Esophagus (tissue), 2 donors: ENCODE data around the gene DIRAS1. TPM values are rescaled to one million over a fixed set of nuclear protein-coding genes. Genes with fewer than 3 reads are reported as not detected.

Experiments
- H3K27ac ChIP-seq, 2 donors: one replicate each; pipeline ENCODE4 v1.5.1; 2013; ENCODE audit warnings: low read depth in 2 of 2, mild to moderate bottlenecking in 2 of 2, inconsistent platforms in 1 of 2, low read length in 1 of 2, moderate library complexity in 1 of 2
- H3K27me3 ChIP-seq, 2 donors: one replicate each; pipeline ENCODE4 v1.6.1; 2013; ENCODE audit warnings: low read length in 2 of 2, control low read depth in 1 of 2, mild to moderate bottlenecking in 1 of 2; ENCODE audit not compliant: insufficient read depth in 2 of 2, control insufficient read depth in 1 of 2
- H3K36me3 ChIP-seq, 2 donors: one replicate each; pipeline ENCODE4 v1.6.1; 2013; ENCODE audit warnings: low read length in 1 of 2; ENCODE audit not compliant: control insufficient read depth in 2 of 2, insufficient read depth in 2 of 2
- H3K4me1 ChIP-seq, 2 donors: one replicate each; pipeline ENCODE4 v1.6.1; 2013; ENCODE audit warnings: low read length in 1 of 2; ENCODE audit not compliant: control insufficient read depth in 2 of 2, insufficient read depth in 2 of 2
- H3K4me3 ChIP-seq, 2 donors: one replicate each; pipeline ENCODE4 v1.5.1; 2013; ENCODE audit warnings: low read length in 2 of 2, mild to moderate bottlenecking in 2 of 2, low read depth in 1 of 2, moderate library complexity in 1 of 2
- H3K9me3 ChIP-seq, 2 donors: one replicate each; pipeline ENCODE4 v1.6.1; 2013; ENCODE audit warnings: mild to moderate bottlenecking in 2 of 2, low read depth in 1 of 2, low read length in 1 of 2, moderate library complexity in 1 of 2; ENCODE audit not compliant: control insufficient read depth in 2 of 2, insufficient read depth in 1 of 2
- WGBS, 2 donors: extraction: QIAGEN DNeasy Blood & Tissue Kit; methylation state at CpG; one replicate each; pipeline ENCODE4 v1.1.7; 2013; 5-methylcytosine and 5-hydroxymethylcytosine counted together
- polyA plus RNA-seq, 2 donors: library from polyadenylated mRNA; stranded (reverse); fragments of 200-250 nt; gene quantifications; one replicate each; pipeline ENCODE4 v1.2.3, GENCODE V29; 2013
- donor health status: healthy with polysubstance abuse.
- donor health status: Bipolar disorder and iron deficiency.

DIRAS1 gene
- polyA plus RNA-seq, 2 donors = 1.2 to 1.9 TPM

DNA sequence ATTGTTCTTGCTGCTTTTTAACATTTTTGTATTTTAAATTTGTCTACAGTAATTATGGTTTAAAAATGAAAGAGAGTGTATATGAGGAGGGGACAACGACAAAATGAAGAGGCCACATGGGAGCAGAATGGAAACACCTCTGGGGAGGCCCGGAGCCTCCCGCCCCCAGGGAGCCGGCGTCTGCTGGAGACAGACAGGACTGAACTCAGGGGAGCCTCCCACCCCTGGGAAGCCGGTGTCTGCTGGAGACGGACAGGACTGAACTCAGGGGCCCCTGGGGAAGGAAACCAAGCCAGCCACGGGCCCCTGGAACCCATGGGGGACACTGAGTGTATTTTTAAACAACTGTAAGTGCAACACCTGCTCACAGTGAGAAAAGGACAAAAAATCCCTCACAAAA lies 35.3 kb upstream of the DIRAS1 start:
- Histone ChIP-seq H3K4me3 (no peak overlapping the region), H3K9me3 (no peaks in the 10 kb centered on the region), H3K27me3 (no peaks in the 10 kb centered on the region), H3K36me3 (peaks cover 13 to 47% of the 10 kb centered on the region in 2 donors), H3K27ac (no peak overlapping the region), H3K4me1 (no peaks in the 10 kb centered on the region)
- 86 to 91% methylated on average over 8 of the region's 8 CpGs for WGBS, 2 donors

DNA sequence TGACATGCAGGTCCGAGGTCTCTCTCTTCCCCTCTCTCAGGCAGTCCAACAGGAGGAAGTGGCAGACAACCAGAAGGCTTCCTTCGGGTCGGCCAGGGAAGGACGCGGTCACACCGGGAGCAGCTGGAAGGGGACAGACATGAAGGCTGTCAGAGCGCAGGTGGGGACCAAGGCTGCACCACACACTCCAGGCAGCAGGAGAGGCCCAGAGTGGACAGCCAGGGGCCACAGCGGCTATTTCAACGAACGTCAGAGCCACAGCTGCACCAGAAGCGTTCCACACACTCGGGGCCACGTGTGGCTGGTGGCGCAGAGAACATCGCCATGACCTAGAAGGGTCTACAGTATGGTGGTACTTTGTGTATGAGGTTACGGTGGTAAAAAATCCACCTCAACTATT lies 34.6 kb upstream of the DIRAS1 start:
- Histone ChIP-seq H3K36me3 (peaks cover 9 to 40% of the 10 kb centered on the region in 2 donors), H3K27ac (no peak overlapping the region), H3K4me3 (no peak overlapping the region), H3K9me3 (no peaks in the 10 kb centered on the region), H3K4me1 (no peaks in the 10 kb centered on the region), H3K27me3 (no peaks in the 10 kb centered on the region)
- WGBS, 2 donors = 91 to 94% methylated on average over 16 of the region's 16 CpGs

- Histone ChIP-seq H3K4me1 (no peaks in the 10 kb centered on the region), H3K4me3 (no peak overlapping the region), H3K9me3 (no peaks in the 10 kb centered on the region), H3K27me3 (no peaks in the 10 kb centered on the region), H3K36me3 (peaks cover 9 to 36% of the 10 kb centered on the region in 2 donors), H3K27ac (no peak overlapping the region)
- WGBS, 2 donors = 91% methylated on average over 16 of the region's 16 CpGs
Observed at GRCh38 chr19:2755448-2755705, 34.2 kb upstream of the DIRAS1 start.

DNA sequence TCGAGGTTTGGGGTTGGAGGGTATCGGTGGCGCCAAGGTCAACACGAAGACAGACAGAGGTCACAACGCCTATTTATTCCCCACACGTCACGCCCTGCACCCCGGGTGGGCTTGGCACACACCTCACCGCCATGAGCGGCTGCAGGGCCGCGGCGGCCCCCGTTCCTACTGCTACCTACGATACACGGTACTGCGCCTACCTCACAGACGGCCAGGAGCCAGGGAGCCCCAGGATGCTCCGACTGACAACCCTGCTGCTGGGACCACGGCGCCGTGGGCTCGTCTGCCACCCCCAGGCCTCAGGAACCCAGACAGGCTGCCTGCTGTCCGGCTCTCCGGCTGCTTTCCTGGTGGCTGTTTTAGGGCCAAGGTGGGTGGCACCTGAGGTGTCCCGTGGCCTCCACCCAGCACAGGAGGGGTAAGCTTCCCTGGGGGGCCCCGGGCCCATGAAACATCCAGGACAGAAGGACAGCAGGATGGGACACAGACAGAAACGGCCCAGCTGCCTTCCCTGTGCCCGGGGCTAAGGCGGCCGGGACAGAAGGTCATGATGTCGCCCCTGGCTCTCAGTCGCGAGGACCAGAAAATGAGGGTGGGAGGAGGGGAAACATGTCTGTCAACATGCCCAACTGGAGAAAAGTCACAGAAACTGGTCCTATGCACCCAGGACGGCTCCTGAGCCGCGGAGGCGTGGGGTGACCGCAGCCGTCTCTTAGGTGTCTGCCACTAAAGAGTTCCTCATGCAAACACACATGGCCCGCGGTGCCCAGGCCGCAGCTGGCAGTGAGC lies 33.7 kb upstream of the DIRAS1 start:
- Histone ChIP-seq H3K4me3 (no peak overlapping the region), H3K9me3 (no peaks in the 10 kb centered on the region), H3K27me3 (no peaks in the 10 kb centered on the region), H3K4me1 (no peaks in the 10 kb centered on the region), H3K27ac (no peak overlapping the region), H3K36me3 (peaks cover 9 to 36% of the 10 kb centered on the region in 2 donors)
- 90 to 93% methylated on average over 43 of the region's 43 CpGs for WGBS, 2 donors

GRCh38 chr19:2751438-2751830 lies 30.3 kb upstream of the DIRAS1 start:
- H3K4me3 ChIP-seq = no peak overlapping the region
- WGBS, 2 donors = 88 to 90% methylated on average over 21 of the region's 21 CpGs
- no peaks in the 10 kb centered on the region for H3K27me3 ChIP-seq
- H3K4me1 ChIP-seq = peaks cover 0 to 3% of the 10 kb centered on the region in 2 donors
- H3K9me3 ChIP-seq = no peaks in the 10 kb centered on the region
- peaks cover 9 to 20% of the 10 kb centered on the region in 2 donors for H3K36me3 ChIP-seq
- no peak overlapping the region for H3K27ac ChIP-seq

DNA sequence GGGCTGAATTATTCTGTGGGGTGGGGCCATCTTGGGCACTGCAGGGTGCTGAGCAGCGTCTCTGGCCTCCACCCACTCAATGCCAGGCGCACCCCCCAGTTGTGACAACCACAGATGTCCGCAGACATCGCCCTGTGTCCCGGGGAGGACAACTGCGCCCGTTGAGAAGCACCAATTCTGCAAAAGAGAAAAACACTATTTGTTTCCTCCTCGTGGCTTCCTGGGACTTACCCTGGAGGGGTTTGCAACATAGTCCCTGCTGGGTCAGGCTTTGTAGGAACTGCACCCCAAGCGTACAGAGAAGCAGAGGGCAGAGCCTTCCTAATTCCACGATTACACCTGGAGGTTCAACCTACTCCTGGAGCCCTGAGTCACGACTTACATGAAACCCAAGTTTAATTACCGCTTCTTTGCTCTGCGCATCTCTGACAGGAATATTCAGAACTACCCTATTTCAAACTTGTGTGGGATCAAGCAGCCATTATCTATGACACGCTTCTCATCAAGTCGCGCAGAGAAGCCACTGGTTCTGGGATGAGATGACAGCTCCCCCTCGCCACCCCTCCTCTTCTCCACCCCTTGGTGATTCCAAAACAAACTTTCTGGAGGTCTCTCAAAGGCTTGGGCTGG lies 29.8 kb upstream of the DIRAS1 start:
- WGBS, 2 donors = 69 to 72% methylated on average over 17 of the region's 17 CpGs
- H3K9me3 ChIP-seq = no peaks in the 10 kb centered on the region

DNA sequence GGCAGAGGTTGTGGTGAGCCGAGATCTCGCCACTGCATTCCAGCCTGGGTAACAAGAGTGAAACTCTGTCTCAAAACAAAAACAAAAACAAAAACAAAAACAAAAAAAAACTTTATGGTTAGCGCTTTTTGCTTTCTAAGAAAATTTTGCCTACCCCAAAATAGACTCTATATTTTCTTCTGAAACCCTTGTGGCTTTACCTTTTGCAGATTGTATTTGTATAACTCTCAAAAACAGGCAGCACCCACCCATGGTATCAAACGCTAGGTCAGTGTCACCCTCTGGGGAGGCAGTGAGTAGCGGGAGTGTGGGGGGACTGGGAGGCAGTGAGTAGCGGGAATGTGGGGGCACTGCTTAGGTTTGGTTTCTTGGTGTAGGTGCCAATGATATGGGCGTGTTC lies 26.2 kb upstream of the DIRAS1 start:
- no peaks in the 10 kb centered on the region for H3K27me3 ChIP-seq
- 82 to 84% methylated on average over 7 of the region's 7 CpGs for WGBS, 2 donors

More for the DNA sequence above, 29.8 kb upstream of the DIRAS1 start:
- H3K4me1 ChIP-seq = peaks cover 0 to 3% of the 10 kb centered on the region in 2 donors
- no peak overlapping the region for H3K4me3 ChIP-seq
- peaks cover 8 to 19% of the 10 kb centered on the region in 2 donors for H3K36me3 ChIP-seq
- H3K27me3 ChIP-seq = no peaks in the 10 kb centered on the region
- no peak overlapping the region for H3K27ac ChIP-seq

DNA sequence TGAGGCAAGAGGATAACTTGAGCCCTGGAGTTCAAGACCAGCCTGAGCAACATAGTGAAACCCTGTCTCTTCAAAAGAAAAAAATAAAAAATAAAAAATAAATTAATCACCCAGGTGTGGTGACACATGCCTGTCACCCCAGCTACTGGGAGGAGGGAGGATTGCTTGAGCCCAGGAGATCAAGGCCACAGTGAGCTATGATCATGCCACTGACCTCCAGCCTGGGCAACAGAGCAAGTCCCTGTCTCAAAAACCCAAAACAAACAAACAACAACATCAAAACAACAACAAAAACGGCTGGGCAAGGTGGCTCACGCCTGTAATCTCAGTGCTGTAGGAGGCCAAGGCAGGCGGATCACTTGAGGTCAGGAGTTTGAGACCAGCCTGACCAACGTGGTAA lies 22.9 kb upstream of the DIRAS1 start:
- peaks cover 0 to 3% of the 10 kb centered on the region in 2 donors for H3K4me1 ChIP-seq
- 39 to 41% methylated on average over 4 of the region's 4 CpGs for WGBS, 2 donors
- H3K27ac ChIP-seq = no peak overlapping the region
- no peaks in the 10 kb centered on the region for H3K27me3 ChIP-seq
- no peaks in the 10 kb centered on the region for H3K36me3 ChIP-seq
- H3K9me3 ChIP-seq = no peaks in the 10 kb centered on the region
- H3K4me3 ChIP-seq = no peak overlapping the region

More for the DNA sequence above, 26.2 kb upstream of the DIRAS1 start:
- H3K4me1 ChIP-seq = peaks cover 0 to 3% of the 10 kb centered on the region in 2 donors
- no peak overlapping the region for H3K27ac ChIP-seq
- no peaks in the 10 kb centered on the region for H3K36me3 ChIP-seq
- H3K4me3 ChIP-seq = no peak overlapping the region
- H3K9me3 ChIP-seq = no peaks in the 10 kb centered on the region

DNA sequence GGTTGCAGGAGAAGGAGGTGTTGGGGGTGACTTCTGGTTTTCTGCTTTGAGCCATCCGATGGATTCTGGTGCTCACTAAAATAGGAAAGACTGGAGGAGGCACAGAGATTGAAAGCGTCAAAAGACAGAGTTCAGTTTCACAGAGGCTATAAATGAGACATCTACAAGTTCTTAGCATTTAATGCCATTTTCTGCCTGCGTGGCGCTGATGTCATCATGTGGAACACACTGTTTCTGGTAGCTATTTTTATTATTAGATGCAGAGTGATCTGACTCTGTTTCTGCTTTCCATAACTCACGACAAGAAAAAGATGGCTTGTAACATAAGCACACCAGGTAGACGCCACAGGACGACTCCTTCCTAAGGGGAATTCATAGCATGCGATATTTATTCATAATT lies 21.9 kb upstream of the DIRAS1 start:
- Histone ChIP-seq H3K9me3 (no peaks in the 10 kb centered on the region), H3K36me3 (no peaks in the 10 kb centered on the region), H3K27ac (no peak overlapping the region), H3K4me1 (peaks cover 0 to 2% of the 10 kb centered on the region in 2 donors), H3K27me3 (no peaks in the 10 kb centered on the region), H3K4me3 (no peak overlapping the region)
- 73 to 79% methylated on average over 8 of the region's 8 CpGs for WGBS, 2 donors

GRCh38 chr19:2740314-2740656 lies 19.1 kb upstream of the DIRAS1 start:
- peaks cover 0 to 10% of the 10 kb centered on the region in 2 donors for H3K9me3 ChIP-seq
- peaks cover 6 to 15% of the 10 kb centered on the region in 2 donors for H3K36me3 ChIP-seq
- H3K4me3 ChIP-seq = no peak overlapping the region
- peaks cover 0 to 2% of the 10 kb centered on the region in 2 donors for H3K4me1 ChIP-seq
- H3K27me3 ChIP-seq = no peaks in the 10 kb centered on the region
- no peak overlapping the region for H3K27ac ChIP-seq
- 45% methylated on average over 13 of the region's 13 CpGs for WGBS, 2 donors
